Stimulated activated CD8-positive, alpha-beta memory T cell treated with anti-CD3 and anti-CD28 coated beads, Interleukin-12 subunit alpha, Interleukin-12 subunit beta, amount 100 ng/mL, for 24 hours (primary cell): ENCODE data around the gene PRTN3.
"Not testable (repeated sequence)": the region's sequence is repeated elsewhere in the genome, so short reads cannot be mapped to it uniquely, and the experiment has no call there.

Source experiments
- DNase-seq: peaks from one replicate; pipeline ENCODE4 v3.0.0-alpha.2; 2020; ENCODE audit errors: extremely low read depth

PRTN3 gene

DNA sequence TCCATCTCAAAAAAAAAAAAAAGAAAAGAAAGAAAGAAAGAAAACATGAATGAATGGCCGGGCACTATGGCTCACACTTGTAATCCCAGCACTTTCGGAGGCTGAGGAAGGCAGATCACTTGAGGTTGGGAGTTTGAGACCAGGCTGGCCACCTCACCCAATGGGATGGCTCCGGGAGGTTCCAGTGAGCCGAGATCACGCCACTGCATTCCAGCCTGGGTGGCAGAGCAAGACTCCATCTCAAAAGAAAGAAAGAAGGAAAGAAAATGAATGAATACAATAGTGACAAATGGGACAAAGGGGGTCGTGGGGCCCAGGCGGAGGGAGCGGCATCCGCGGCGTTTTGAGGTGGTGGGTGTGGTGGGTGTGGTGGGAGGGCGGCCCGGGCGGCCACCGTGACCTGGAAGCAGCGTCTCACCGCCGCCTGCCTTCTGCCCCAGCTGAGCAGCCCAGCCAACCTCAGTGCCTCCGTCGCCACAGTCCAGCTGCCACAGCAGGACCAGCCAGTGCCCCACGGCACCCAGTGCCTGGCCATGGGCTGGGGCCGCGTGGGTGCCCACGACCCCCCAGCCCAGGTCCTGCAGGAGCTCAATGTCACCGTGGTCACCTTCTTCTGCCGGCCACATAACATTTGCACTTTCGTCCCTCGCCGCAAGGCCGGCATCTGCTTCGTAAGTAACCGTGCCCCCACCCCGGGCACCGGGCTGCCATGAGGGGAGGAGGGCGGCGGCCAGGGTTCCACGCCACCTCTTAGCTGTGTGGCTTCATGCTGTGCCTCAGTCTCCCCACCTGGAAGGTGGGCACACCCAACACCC, 5.1 kb downstream of the PRTN3 start:
- DNase-seq: no peak

DNA sequence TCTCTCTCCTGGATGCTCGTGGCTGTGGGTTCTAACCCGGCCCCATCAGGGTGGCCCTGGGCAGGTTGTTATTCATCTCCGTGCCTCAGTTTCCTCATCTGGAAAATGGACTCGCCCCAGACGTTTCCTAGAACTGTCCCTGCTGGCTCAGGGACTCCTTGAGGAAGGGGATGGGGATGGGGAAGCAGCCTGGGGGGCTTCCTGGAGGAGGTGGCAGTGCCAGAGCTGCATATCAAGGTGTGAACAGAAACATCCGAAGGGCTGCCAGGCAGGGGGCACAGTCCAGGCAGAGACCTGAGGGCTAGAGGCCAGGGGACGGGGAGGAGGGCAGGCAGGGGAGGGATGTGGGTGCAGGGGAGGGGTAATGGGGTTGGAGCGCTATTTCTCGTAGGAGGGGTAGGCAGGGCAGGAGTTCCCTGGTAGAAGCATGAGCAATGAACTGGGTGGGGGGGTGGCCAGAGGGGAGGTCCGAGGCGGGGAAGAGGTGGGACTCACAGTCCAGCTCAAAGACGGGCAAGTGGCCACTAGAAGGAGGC, 7.7 kb downstream of the PRTN3 start:
- DNase-seq: no peak

DNA sequence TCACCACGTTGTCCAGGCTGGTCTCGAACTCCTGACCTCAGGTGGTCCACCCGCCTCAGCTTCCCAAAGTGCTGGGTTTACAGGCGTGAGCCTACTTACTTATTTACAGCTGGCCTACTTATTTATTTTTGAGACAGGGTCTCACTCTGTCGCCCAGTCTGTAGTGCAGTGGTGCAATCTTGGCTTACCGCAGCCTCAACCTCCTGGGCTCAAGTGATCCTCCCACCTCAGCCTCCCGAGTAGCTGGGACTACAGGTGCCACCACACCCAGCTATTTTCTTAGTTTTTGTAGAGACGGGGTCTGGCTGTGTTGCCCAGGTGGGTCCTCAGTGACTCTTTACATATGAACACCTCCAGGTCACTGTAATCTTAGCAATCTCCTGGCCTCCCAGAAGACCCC, 8.4 kb downstream of the PRTN3 start:
- DNase-seq: not testable (repeated sequence)

DNA sequence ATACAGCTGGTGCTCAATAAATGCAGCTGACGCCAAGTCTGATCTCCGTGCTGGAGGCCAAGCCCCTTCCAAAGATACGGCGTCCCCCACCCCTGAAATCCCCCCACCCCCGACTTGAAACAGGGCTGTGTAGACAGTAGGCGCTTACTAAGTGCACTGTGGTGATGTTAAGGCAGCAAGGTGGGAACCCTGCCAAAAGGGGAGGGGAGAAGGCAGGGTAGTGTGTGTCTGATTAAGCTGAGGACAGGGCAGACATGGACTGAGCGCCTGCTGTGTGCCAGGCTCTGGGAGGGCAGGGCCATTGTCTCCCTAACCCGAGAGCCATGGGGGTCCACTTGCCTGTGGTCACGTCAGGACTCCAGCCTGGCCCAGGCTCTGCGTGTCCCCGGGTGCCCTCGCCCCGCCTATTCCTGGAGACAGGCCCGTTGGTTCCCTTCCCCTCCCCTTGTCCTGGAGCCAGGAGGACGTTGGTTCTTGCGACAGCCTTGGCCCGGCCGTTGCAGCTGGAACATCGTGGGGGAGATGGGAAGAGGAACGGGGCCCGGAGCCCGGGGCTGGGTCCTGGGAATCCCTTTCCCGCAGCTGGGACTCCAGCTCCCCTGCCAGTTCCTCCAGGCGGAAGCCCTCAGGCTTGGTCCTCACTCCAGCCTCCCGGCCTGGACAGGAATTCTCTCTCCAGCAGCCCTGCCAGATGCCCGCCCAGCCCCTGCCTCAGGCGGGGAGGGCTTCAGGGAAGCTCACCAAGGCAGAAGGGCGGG, 9.6 kb downstream of the PRTN3 start:
- no peak for DNase-seq

DNA sequence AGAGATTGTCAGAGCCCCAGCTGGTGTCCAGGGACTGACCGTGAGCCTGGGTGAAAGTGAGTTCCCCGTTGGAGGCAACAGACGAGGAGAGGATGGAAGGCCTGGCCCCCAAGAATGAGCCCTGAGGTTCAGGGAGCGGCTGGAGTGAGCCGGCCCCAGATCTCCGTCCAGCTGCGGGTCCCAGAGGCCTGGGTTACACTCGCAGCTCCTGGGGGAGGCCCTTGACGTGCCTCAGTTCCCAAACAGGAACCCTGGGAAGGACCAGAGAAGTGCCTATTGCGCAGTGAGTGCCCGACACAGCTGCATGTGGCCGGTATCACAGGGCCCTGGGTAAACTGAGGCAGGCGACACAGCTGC, 10.2 kb downstream of the PRTN3 start:
- no peak for DNase-seq

DNA sequence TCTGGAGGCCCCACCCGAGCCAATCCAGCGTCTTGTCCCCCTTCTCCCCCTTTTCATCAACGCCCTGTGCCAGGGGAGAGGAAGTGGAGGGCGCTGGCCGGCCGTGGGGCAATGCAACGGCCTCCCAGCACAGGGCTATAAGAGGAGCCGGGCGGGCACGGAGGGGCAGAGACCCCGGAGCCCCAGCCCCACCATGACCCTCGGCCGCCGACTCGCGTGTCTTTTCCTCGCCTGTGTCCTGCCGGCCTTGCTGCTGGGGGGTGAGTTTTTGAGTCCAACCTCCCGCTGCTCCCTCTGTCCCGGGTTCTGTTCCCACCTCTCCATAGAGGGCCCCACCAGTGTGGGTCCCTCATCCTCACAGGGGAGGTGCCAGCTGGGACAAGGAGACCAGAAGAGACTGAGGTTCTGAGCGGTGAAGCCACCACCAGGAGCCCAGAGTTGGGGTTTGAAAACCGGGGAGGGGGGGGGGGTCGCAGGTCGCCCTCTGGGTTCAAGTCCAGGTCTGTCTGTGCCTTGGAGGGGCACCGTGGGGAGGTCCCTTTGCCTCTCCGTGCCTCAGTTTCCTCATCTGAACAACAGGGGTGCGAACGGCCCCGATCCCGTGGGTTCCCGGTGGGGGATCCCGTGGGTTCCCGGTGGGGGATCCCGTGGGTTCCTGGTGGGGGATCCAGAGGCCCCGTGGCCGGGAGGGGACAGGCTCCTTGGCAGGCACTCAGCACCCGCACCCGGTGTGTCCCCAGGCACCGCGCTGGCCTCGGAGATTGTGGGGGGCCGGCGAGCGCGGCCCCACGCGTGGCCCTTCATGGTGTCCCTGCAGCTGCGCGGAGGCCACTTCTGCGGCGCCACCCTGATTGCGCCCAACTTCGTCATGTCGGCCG, 11.6 kb downstream of the PRTN3 start, which contains the start of gene ELANE:
ELANE (plus strand) TSS at position 168 of the 878 bp plus-strand sequence; CDS start at position 194, 26 bp downstream.
- DNase-seq: no peak

DNA sequence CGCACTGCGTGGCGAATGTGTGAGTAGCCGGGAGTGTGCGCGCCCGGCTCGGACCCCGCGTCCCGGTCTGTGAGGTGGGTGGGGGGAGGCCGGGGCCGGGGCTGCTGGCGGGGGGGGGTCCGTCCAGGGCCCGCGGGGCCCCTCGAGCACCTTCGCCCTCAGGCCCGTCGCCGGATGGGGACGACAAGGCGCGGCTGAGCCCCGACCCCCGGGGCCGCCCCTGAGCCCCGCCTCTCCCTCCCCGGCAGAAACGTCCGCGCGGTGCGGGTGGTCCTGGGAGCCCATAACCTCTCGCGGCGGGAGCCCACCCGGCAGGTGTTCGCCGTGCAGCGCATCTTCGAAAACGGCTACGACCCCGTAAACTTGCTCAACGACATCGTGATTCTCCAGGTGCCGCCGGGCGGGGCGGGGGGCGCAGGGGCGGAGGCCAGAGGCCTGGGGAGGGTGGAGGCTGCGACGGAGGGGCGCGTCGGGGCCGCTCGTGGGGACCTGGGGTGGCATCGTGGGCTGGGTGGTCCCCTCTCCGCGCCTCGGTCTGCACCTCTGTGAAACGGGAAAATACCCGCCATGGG, 12.3 kb downstream of the PRTN3 start:
- DNase-seq: no peak

DNA sequence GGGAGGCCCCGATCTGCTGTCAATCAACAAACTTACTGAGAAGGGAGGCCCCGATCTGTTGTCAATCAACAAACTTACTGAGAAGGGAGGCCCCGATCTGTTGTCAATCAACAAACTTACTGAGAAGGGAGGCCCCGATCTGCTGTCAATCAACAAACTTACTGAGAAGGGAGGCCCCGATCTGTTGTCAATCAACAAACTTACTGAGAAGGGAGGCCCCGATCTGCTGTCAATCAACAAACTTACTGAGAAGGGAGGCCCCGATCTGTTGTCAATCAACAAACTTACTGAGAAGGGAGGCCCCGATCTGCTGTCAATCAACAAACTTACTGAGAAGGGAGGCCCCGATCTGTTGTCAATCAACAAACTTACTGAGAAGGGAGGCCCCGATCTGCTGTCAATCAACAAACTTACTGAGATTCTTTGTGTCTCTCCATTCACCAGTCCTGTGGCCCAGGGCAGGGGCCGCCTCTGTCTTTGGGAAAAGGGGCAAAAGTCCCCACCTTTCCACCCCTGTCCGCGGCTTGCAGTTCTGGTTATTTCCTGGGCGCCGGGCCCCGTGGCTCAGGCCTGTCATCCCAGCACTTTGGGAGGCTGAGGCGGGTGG, 12.9 kb downstream of the PRTN3 start:
- DNase-seq: not testable (repeated sequence)

DNA sequence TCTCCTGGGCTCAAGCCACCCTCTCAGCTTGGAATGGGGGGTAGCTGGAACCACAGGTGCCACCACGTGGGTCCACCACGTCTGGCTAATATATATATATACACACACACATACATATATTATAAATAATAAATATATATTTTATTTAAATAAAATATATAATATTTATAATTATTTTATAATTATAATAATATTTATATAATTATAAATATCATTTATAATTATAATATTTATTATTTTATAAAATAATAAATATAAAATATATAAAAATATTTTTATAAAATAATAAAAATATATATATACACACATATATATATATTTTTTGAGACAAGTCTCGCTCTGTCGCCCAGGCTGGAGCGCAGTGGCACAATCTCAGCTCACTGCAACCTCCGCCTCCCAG, 13.8 kb downstream of the PRTN3 start:
- DNase-seq: no peak

DNA sequence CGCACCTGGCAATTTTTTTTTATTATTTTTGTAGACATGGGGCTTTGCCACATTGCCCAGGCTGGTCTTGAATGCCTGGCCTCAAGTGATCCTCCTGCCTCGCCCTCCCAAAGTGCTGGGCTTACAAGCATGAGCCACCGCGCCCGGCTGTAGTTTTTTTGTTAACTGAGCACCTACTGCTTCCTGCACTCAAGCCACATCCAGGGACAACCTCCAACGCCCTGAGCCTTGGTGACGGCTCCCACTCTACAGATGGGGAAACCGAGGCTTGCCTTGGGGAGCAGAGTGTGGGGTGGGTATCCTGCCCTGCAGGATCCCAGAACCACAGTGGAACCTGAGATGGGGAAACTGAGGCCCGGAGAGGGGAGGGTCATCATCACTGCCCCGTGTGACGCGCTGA, 14.3 kb downstream of the PRTN3 start:
- DNase-seq: no peak

DNA sequence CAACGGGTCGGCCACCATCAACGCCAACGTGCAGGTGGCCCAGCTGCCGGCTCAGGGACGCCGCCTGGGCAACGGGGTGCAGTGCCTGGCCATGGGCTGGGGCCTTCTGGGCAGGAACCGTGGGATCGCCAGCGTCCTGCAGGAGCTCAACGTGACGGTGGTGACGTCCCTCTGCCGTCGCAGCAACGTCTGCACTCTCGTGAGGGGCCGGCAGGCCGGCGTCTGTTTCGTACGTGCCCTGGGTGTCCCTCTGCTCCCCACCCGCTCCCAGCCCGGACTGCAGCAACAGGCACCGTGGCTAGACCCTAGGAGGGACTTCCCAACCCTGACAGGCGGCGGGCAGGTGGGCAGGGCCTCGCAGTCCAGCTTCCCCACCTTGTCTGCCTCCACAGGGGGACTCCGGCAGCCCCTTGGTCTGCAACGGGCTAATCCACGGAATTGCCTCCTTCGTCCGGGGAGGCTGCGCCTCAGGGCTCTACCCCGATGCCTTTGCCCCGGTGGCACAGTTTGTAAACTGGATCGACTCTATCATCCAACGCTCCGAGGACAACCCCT, 14.8 kb downstream of the PRTN3 start:
- DNase-seq: no peak

DNA sequence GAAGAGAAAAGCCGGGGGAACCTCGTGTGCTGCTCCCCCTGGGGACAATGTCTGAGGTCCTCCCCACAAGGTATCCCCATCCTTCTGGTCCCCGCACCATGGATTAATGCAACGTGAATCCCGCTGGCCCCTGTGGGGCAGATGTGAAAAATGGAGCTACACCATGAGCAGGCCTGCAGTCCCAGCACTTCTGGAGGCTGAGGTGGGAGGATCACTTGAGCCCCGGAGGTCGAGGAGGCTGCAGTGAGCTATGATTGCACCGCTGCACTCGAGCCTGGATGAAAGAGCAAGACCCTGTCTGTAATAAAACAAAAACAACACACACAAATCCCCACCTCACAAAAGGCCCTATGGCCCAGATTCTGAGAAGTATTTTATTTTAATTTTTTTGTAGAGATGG, 17.5 kb downstream of the PRTN3 start:
- DNase-seq: no peak

DNA sequence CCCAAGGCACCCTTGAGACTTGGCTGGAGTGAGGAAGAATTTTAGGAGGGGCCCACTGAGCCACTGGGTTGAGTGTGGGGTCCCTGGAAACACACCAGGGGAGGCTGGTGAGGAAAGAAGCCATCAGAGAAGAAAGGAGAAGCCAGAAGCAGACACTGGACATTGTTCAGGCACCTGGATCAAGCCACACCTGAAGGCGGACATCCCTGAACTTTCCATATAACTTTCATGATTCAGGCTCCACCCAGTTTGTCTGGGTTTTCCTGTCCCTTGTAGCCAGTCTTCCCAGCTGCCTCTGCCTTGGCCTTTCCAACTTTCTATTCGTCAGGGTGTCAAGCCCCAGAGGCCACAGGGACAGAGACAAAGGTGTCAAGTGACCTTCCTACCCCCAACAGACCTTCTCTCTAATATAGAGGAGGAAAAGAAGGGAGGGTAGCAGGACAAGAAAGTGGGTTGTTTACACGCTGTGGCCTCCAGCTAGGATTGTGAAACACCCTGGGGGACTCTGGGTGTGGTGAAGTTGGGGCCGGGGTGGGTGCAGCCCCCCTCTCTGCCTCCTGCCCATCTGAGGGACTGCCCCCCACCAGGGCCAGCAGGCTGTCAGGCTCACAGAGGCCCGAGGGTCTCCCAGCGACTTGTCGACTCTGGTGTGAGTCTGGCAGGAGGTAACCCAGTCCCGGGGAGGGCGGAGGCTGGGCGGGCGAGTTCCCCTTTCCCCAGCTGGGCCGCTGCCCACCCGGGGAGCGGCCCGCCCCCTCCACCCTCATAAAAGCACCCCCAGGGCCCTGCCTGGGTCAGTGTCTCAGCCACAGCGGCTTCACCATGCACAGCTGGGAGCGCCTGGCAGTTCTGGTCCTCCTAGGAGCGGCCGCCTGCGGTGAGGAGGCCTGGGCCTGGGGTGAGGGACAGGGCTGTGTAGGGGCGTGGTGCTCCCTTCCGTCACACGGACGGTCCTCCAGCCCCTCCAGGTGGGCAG, 18.4 kb downstream of the PRTN3 start, which contains the start of gene CFD:
CFD (plus strand) TSS at position 797 of the 976 bp plus-strand sequence; CDS start at position 823, 26 bp downstream.
- no peak for DNase-seq

DNA sequence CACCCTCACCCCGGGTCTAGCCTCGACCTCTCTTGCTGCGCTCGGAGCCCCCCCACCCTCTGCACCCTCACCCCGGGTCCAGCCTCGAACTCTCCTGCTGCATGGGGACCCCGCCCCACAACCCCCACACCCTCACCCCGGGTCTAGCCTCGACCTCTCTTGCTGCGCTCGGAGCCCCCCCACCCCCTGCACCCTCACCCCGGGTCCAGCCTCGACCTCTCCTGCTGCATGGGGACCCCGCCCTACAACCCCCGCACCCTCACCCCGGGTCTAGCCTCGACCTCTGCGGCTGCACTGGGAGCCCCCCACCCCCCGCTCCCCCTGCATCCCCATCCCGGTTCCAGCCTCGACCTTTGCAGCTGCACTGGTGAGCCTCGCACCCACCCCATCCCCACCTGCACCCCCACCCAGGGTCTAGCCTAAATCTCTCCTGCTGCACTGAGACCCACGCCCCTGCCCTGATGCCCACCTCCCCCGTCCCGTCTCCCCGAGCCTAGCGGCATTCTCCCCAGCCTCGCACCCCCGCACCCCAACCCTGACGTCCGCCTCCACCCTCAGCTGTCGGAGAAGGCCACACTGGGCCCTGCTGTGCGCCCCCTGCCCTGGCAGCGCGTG, 20.4 kb downstream of the PRTN3 start:
- DNase-seq: no peak

DNA sequence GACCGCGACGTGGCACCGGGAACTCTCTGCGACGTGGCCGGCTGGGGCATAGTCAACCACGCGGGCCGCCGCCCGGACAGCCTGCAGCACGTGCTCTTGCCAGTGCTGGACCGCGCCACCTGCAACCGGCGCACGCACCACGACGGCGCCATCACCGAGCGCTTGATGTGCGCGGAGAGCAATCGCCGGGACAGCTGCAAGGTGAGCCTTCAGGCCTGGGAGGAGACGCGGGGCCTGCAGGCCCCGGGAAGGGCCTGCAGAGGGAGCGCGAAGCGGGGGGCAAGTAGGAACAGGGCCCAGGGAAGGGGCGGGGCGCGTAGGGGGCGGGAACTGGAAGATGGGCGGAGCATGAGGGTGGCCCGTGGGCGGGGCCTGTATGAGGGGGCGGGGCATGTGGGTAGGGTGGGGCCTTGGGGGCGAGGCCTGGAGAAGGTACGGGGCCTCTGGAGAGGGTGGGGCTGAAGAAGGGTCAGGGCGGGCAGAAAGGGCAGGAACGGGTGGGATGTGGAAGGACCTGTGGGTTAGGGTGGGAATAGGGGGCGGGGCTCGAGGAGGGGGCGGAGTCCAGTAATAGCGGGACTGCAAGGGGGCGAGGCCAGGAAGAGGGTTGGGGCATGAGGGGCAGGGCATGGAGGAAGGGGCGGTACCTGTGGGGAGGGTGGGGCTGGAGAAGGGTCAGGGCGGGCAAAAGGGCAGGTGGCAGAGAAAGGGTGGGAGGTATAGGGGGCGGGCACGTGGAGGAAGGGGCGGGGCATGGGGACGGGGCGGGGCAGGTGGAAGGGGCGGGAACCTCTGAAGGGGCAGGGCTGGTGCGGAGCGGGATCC, 21.2 kb downstream of the PRTN3 start:
- DNase-seq: no peak

DNA sequence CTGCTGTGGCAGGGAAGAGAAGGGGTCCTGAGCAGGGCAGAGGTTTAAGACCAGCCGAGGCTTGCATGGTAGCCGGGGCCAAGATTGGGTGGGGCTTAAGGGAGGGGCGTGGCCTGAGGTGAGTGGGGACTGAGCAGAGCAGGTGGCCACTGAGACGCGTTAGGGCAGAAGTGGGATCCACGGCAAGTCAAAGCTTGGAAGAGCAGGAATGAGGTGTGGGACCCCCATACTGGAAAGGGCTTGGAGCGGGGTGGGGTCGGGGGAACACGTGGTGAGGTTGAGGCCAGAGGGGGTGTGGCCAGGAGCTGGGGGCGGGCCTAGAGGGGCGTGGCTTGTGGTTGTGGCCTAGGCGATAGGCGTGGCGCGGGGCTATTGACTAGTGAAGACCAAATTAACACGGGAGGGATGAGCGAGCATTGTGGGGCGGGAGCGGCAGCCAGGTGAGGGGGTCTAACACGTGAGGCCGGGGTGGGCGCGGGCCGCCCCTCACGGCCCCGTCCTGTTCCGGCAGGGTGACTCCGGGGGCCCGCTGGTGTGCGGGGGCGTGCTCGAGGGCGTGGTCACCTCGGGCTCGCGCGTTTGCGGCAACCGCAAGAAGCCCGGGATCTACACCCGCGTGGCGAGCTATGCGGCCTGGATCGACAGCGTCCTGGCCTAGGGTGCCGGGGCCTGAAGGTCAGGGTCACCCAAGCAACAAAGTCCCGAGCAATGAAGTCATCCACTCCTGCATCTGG, 21.9 kb downstream of the PRTN3 start:
- DNase-seq: no peak

DNA sequence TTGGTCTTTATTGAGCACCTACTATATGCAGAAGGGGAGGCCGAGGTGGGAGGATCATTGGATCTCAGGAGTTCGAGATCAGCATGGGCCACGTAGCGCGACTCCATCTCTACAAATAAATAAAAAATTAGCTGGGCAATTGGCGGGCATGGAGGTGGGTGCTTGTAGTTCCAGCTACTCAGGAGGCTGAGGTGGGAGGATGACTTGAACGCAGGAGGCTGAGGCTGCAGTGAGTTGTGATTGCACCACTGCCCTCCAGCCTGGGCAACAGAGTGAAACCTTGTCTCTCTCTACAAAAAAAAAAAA, 22.5 kb downstream of the PRTN3 start:
- DNase-seq: no peak
